Chondrocyte (in vitro differentiated cells): ENCODE results near the gene NEK6. TPM values are rescaled to one million over a fixed set of nuclear protein-coding genes. Genes with fewer than 3 reads are reported as not detected.
"Not testable (repeated sequence)": the region's sequence is repeated elsewhere in the genome, so short reads cannot be mapped to it uniquely, and the experiment has no call there.

Experiments
- DNase-seq: peaks from one replicate; pipeline ENCODE4 v3.0.0; 2021; ENCODE audit warnings: mixed read lengths, low spot score
- H3K27ac Mint-ChIP-seq: one replicate; pipeline ENCODE4 v1.8.0; 2021; ENCODE audit warnings: mild to moderate bottlenecking, moderate library complexity, mixed read lengths; ENCODE audit not compliant: unreplicated experiment
- H3K27me3 Mint-ChIP-seq: 2 replicates; pipeline ENCODE4 v1.8.0; 2021; ENCODE audit warnings: low read depth, mixed read lengths
- H3K36me3 Mint-ChIP-seq: 2 replicates; pipeline ENCODE4 v1.8.0; 2021; ENCODE audit warnings: low read depth, mixed read lengths
- H3K4me1 Mint-ChIP-seq: 2 replicates; pipeline ENCODE4 v1.8.0; 2021; ENCODE audit warnings: low read depth, mild to moderate bottlenecking, mixed read lengths
- H3K4me3 Mint-ChIP-seq: one replicate; pipeline ENCODE4 v1.8.0; 2021; ENCODE audit warnings: mild to moderate bottlenecking, moderate library complexity, mixed read lengths; ENCODE audit not compliant: unreplicated experiment
- H3K9me3 Mint-ChIP-seq: 2 replicates; pipeline ENCODE4 v1.8.0; 2021; ENCODE audit warnings: low read depth, mixed read lengths
- total RNA-seq: library from RNA; stranded (reverse); gene quantifications from 3 replicates; pipeline ENCODE4 v1.2.1, GENCODE V29; 2021
- TF ChIP-seq, protein P1 (sequence below): fragments of 200-600 bp; sonication (generic); IDR thresholded peaks from 2 replicates; pipeline ENCODE4 v1.5.0; 2021; ENCODE audit warnings: antibody characterized with exemption, mild to moderate bottlenecking, moderate library complexity

NEK6 gene
- total RNA-seq, 1 donor from 2014 or later = 110 TPM

DNA sequence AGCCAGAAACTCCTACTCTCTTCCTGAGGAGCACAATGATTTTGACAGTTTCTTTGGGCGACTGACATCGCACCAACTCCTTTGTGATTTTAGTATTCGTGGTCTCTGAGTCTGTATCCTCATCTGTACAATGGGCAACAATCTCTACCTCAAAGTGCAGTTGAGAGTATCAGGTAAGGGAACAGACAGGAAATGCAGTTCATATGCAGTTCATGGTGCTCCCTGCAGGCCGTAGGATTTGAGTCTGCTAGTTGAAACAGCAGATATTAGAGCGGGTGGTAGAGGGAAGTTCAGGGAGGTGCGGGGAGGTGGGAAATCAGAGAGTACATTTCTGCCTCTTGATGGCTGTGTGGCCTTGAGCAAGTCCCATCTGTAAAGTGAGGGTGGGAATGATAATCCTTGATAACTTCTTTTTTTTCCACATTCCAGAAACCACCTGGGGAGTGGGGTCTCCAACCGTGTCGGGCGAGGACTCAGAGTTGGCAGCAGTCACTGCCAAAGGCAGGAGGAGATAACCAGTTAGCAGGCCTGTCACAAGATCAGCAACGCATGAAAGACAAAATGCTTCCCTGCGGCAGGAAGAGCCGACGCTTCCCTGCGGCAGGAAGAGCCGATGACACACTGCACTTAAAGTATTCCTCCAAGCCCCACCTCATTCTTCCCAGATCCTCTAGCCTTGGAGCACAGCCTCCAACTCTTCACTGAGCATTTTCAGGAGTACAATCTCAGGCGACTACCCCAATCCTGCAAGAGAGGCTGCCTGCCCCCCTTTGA, 6.0 kb upstream of the NEK6 start:
- DNase-seq = peak; percentile 29
- H3K9me3 Mint-ChIP-seq = no peaks in the 10 kb centered on the region
- no peaks in the 10 kb centered on the region for H3K27me3 Mint-ChIP-seq
- TF ChIP-seq, protein P1, sequence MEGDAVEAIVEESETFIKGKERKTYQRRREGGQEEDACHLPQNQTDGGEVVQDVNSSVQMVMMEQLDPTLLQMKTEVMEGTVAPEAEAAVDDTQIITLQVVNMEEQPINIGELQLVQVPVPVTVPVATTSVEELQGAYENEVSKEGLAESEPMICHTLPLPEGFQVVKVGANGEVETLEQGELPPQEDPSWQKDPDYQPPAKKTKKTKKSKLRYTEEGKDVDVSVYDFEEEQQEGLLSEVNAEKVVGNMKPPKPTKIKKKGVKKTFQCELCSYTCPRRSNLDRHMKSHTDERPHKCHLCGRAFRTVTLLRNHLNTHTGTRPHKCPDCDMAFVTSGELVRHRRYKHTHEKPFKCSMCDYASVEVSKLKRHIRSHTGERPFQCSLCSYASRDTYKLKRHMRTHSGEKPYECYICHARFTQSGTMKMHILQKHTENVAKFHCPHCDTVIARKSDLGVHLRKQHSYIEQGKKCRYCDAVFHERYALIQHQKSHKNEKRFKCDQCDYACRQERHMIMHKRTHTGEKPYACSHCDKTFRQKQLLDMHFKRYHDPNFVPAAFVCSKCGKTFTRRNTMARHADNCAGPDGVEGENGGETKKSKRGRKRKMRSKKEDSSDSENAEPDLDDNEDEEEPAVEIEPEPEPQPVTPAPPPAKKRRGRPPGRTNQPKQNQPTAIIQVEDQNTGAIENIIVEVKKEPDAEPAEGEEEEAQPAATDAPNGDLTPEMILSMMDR = peak; percentile 32
- H3K4me3 Mint-ChIP-seq = no peak overlapping the region
- H3K27ac Mint-ChIP-seq = peak overlapping the region; percentile 76
- no peaks in the 10 kb centered on the region for H3K36me3 Mint-ChIP-seq
- H3K4me1 Mint-ChIP-seq = peaks cover 22% of the 10 kb centered on the region

DNA sequence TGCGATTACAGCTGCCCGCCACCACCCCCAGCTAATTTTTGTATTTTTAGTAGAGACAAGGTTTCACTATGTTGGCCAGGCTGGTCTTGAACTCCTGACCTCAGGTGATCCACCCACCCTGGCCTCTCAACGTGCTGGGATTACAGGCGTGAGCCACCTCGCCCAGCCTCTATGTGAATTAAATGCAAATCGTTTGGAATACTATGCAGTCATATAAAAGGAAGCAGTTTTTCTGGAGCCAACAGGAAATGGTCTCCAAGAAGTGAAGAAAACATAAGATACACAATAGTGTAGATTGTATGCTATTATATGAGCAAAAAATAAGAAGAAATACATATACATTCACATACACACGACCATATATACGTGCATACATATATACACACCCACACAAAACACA, 4.9 kb upstream of the NEK6 start:
- H3K27me3 Mint-ChIP-seq, H3K27ac Mint-ChIP-seq, H3K9me3 Mint-ChIP-seq, H3K4me3 Mint-ChIP-seq, H3K36me3 Mint-ChIP-seq: not testable (repeated sequence)
- H3K4me1 Mint-ChIP-seq = peaks cover 29% of the 10 kb centered on the region
- peak; percentile 20 for DNase-seq

DNA sequence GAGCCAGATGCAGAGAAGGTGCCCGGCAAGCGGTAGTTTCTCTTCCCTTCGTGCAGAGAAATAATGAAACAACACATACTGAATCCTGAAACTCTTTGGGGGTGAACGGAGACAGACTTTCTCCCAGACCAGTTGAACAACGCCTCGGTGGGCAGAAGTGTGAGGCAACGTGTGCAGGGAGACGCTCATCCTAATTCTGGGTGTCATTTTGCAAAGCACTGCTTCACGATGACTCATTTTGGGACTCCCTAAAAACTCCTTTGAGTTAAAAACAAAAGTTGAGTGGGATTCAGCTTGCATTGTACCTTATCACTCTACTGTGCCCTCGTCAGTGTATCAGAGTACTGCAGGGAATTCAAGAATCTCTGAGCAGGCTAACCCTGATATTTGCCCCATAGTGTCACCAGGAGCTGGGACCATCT, 3.5 kb upstream of the NEK6 start:
- TF ChIP-seq, protein P1 = no peak
- peak; percentile 11 for DNase-seq
- Mint-ChIP-seq H3K9me3 (no peaks in the 10 kb centered on the region), H3K4me1 (peaks cover 32% of the 10 kb centered on the region), H3K36me3 (peaks cover 3% of the 10 kb centered on the region), H3K4me3 (no peak overlapping the region), H3K27me3 (no peaks in the 10 kb centered on the region), H3K27ac (no peak overlapping the region)

DNA sequence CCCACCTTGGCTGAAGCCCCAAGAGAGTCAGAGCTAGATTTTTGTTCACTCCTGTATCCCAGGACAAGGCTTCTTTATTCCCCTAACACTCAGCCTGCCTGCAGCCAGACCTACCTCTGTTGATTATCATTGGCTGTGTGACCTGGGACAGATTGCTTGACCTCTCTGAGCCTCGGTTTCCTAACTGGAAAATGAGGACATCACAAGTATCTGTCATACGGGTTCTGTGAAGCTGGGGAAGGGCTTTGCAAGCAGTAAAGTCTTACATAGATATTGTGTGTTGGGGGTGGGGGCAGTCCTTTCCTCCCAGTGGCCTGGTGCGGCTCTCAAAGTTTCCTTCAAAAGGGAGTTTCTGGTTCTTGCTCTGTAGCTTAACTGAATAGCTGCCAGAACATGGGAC, 2.5 kb upstream of the NEK6 start:
- Mint-ChIP-seq H3K9me3 (no peaks in the 10 kb centered on the region), H3K4me3 (no peak overlapping the region), H3K36me3 (peaks cover 3% of the 10 kb centered on the region), H3K27me3 (no peaks in the 10 kb centered on the region), H3K4me1 (peaks cover 41% of the 10 kb centered on the region), H3K27ac (no peak overlapping the region)
- TF ChIP-seq, protein P1 = no peak
- DNase-seq = peak; percentile 14

DNA sequence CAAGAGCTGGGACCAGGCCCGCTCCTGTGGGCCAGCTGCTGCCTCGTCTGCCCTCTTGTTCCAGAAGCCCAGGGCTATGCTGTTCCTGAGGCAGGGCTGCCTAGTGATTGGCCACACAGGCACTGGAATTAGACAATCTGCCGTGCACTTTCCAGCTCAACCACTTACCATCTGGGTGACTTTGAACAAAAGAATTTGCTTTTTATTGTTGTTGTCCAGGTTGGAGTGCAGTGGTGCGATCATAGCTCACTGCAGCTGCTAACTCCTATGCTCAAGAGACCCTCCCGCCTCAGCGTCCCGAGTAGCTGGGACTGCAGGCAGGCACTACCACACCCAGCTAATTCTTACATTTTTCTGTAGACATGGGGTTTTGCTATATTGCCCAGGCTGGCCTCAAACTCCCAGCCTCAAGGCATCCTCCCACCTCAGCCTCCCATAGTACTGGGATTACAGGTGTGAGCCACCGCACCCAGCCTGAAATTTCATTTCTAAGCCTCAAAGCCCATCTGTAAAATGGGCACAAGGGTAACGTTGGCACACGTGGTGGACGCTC, 1.2 kb upstream of the NEK6 start:
- TF ChIP-seq, protein P1 = no peak
- Mint-ChIP-seq H3K27me3 (no peaks in the 10 kb centered on the region), H3K27ac (peak overlapping the region; percentile 93), H3K4me1 (peaks cover 54% of the 10 kb centered on the region), H3K9me3 (no peaks in the 10 kb centered on the region), H3K4me3 (peak overlapping the region; percentile 83), H3K36me3 (peaks cover 3% of the 10 kb centered on the region)
- peak; percentile 46 for DNase-seq
